ENCODE measurements around the gene ZMYM2.
A peak's percentile ranks its signal among the peaks of the same experiment; 100 is the strongest.

Gene ZMYM2

DNA sequence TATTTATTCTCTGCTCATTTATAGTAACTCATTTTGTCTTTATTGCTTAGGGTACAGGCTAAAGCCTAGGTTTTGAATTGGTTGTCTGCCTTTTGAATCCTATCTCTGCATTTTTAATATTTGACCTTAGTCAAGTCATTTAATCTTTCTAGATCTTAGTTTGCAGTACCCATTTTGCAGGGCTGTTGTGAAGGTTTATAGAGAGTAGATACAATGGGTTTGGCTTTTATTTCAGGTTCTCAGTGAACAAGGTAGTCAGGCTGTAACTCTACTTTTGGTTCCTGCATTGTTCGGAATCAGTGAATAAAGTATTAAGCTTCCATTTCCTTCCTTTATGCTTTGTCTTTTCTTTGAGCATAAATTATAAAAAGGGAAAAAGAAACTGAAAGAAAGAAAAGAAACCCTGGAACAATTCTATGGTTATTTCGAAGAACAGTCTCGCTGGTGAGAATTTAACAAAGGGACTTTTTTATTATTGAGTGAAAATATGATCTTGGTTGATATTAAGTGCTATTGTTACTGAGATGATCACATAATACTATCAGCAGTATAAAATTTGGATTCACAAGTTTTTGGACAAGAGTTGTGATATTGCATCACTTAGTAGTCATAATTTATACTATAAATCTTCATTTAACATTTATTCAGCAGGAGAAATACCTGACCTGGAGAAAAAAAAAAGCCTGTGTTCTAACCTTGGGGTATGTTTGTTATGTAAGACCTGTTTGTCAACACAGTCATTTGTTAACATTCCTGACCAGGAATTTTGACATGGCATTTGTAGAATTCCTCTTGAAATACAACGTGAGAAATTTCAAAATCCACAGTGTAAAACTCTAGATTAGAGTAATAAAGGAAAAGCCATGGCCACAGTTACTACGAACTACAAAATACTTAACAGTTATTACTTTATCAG, 91.3 kb downstream of the ZMYM2 start:
- no peak for FAIRE-seq

DNA sequence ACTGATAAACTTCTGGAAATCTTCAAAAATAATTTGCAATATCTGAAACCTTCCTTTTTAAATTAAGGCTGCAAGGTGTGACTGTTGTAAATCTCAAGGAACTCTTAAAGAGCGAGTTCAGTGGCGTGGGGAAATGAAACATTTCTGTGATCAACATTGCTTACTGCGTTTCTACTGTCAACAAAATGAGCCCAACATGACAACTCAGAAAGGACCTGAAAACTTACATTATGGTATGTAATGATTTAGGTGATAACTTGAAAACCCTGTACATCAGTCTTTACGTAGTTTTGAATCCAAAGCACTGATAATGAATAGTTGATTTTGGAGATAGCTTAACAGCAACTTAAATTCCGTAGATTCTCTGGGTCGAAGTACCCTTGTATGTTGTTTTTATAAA, 92.8 kb downstream of the ZMYM2 start:
- FAIRE-seq: no peak

DNA sequence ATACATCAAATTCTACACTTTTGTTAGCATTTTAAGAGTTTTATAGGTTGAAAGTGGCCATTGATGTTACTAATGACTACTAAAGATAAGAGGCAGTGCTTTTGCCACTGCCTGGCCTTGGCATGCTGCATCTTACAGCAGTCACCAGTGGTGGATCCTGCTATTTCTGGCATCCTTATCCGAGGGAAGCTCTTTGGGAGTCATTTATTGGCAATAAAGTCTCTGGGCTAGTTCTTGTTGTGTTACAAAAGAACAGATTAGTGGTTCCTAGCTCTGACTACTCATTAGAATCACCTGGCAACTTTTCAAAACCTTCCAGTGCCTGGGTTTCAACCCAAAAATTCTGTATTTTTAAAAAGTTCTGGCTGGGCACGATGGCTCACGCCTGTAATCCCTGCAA, 94.5 kb downstream of the ZMYM2 start:
- no peak for FAIRE-seq

DNA sequence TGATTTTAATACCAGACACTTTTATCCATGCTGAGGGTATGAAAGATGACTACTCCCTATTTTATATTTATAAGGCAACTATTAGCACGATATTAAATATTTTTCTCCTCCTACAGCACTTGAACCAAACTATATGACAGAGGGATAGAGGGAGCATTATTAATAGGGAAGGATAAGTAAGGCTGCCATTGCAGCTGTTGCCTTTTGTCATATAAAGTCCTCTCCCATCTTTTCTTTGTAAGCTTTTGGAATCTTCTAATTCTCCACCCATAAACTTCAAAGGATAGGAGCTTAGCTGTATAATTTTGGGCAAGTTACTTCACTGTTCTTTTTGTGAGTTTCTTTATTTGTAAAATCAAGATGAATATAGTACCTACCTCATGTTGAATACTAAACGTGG, 95.4 kb downstream of the ZMYM2 start:
- no peak for FAIRE-seq

DNA sequence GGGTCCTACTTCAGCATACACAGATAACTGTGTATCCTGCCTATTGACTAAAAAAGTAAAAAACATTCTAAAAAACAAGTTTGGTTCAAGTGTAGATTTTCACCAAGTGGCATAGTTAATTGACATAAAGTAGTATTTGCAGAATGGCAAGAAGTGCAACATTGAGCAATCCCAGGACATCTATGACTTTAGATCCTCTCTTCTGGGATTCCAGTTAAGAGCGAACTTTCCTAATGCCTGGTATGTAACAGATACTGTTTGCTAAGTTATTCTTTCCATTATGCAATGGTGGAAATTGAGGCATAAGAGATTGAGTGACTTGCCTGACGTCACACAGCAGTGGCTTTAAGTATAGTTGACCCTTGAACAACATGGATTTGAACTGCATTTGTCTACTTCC, 96.1 kb downstream of the ZMYM2 start:
- no peak for FAIRE-seq

DNA sequence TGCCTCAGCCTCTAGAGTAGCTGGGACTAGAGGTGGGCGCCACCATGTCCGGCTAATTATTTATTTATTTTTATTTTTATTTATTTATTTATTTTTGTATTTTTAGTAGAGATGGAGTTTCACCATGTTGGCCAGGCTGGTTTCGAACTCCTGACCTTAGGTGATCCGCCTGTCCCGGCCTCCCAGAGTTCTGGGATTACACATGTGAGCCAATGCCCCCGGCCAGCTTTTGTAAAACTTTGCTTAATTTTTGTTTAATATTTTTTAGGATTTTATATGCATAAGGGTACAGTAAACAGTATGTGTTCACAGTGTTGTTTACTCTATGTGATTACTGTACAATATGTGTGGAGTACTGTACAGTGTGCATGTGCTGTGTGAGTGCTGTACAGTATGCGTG, 98.7 kb downstream of the ZMYM2 start:
- FAIRE-seq: no peak

DNA sequence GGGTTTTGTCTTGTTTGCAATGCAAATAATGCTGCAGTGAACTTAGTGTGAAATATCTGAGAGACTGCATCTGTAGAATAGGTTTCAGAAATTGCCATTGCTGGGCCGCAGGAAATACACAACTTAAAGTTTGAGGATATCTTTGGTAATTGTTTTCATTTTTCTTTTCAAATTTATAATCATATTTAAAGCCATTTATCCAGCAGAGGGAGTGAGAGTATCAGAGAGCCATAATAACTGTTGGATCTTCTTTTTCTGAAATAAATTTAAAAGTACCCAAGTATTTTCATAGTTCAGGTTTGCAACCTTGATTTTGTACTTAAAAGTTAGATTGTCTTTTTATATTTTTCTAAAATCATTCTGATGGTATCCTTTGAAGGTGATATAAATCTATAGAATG, 99.4 kb downstream of the ZMYM2 start:
- FAIRE-seq: peak; percentile 72

DNA sequence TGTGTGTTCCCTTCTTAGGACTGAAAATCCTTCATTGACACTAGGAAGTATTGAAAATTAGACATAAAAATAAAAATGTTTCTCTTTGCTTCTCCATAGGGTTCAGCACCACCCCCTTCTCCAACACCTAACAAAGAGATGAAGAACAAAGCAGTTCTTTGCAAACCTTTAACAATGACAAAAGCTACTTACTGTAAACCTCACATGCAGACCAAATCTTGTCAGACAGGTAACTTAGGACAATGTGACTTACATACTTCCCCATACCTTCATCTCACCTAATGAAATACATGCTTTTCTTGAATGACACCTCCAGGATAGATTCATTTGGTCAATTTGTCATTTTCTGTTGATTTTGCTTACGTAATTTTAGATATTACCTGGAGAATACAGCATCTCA, 99.9 kb downstream of the ZMYM2 start:
- no peak for FAIRE-seq

DNA sequence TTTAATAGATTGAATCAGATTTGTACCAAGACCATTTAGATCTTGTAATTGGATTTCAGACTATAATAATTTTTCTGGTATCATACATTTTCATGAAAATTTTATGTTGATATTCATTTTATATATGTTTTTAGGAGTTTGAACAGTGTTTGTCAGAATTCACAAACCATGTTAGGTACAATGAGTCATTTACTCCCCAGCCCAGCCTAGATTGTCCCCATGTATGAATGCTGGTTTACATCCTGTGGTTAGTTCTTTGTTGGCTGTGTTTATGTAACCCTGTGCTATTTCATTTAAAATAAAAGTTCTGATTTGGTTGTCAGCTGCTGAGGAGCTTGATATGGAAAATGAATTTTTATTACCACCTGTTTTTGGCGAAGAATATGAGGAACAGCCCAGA, 105.6 kb downstream of the ZMYM2 start:
- no peak for FAIRE-seq

DNA sequence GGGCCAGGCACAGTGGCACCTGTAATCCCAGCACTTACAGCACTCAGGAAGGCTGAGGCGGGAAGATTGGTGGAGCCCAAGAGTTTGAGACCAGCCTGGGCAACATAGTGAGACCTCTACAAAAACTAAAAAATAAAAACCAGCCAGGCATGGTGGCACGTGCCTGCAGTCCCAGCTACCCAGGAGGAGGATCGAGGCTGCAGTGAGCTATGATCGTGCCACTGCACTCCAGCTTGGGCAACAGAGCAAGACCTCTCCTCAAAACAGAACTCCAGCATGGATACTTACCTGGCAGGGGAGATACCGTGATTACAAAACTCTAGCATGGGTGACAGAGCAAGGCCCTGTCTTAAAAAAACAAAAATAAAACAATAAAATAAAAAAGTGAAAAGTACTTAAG, 107.0 kb downstream of the ZMYM2 start:
- no peak for FAIRE-seq

DNA sequence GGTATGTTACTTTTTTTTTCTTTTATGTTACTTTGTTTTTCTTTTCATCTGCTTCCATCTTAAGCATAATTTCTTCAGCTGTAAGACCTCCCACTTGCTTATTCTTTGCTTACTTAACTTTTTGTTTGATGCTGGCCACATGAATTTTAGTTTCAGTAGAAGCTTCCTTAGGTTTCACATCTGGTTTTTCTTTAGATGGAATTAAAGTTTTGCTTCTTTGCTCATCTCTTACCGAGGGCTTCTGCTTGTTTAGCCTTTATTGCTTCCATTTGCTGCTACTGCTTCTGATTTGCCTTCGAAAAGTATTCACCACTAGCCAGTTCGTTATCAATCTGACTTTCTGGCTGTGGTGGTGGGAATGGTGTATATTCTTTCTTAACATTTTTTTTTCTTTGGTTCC, 111.4 kb downstream of the ZMYM2 start:
- FAIRE-seq: no peak

DNA sequence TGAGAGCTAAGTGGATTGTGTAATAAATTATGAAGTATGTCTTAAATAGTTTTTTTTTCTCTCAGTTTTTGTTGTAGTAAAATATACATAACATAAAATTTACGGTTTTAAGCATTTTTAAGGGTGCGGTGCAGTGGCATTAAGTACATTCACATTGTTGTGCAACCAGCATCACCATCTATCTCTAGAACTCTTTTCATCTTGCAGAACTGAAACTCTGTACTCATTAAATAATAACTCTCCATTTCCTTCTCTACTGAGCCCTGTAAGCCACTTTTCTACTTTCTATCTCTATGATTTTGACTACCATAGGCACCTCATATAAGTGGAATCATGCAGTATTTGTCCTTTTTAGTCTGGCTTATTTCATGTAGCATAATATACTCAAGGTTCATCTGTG, 115.2 kb downstream of the ZMYM2 start:
- FAIRE-seq: no peak

DNA sequence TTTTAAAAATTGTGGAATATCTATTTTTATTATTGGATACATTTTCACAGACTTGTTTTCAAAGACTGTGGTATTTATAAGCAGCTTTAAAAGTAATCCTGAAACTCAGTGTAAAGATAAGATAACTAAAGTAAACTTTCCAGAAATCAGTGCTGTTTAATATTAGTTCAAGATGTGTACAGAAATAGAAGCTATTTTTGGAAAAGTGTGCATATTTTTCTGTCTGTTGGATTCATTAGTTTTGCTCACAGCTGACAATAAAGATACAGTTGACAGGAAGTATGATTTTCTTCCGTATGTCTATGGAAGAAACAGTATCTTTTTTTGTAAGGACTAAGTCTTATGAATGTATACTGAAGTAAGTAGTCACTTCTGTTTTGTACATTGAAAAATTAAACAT, 116.4 kb downstream of the ZMYM2 start:
- peak; percentile 63 for FAIRE-seq

DNA sequence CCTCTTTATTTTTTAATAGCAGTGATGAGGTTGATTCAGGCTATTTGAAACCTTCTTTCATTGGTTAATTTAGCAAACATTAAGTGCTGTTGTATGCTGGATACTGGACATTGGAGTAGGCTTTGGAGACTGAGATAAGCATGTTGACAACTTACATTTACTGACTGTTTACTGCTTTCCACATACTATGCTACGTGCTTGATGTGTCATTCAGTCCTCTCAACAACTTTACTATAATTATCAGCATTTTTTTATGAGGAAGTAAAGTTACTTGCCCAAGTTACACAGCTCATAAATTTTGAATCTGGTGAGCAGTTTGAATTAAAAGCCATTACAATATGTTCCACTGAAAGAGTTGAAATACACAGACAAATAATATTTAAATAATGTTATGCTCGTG, 118.6 kb downstream of the ZMYM2 start:
- FAIRE-seq: no peak

DNA sequence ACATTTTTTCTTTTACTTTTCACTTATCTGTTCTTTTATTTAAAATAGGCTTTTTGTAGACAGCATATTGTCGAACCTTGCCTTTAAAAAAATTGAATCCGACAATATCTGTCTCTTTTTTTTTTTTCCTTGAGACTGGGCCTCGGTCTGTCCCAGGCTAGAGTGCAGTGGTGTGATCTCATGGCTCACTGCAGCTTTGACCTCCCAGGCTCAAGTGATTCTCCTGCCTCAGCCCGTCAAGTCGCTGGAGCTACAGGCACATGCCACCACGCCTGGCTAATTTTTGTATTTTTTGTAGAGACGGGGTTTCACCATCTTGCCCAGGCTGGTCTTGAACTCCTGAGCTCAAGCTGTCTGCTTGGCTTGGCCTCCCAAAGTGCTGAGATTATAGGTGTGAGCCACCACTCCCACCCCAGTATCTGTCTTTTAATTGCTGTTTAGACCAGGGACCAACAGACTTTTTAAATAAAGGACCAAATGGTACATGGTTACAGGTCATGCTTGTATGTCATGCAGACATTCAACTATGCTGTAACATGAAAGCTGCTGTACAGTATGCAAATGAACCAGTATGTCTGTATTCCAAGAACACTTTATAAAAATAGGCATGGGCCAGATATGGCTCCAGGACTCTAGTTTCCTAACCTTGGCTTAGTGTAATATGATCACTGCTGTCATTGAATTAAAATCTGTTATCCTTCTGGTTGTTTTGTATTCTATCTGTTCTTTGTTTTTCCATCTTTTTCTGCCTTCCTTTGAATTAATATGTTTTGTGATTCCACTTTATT, 122.0 kb downstream of the ZMYM2 start:
- no peak for FAIRE-seq

DNA sequence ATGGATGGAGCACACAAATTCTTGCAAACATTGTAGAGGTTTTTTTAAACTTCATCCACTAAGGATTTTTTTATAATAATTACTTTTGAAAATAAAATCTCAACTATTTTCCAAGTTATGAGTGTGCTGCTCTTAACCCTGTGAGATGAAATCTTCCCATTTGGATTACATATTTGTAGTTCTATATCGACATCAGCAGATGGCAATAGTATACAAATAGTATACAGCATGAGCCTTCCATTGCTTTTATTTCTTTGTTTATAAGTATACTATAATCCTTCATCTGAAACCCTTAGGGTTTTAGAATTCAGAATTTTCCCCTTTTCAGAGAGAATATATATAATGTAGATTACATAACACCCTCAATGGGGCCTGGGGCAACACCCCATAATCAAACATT, 131.8 kb downstream of the ZMYM2 start:
- FAIRE-seq: peak; percentile 19

DNA sequence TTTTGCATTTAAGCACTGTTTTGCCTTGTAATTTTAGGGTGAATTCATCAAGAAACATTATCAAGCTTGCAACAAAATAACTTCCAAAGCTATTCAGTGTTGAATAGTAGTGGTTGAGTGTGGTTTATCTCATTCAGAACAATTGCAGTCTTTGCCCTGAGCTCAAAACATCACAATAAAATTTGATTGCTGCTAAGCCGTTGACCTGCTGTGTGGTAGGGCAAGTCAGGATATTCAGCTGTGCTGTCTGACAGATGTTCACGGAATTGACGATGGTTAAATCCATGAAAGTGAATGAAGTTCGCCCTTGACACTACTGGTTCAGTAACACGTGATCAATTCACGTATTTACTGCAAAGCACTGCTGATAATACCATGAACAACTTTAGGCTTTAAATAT, 135.4 kb downstream of the ZMYM2 start:
- FAIRE-seq: no peak

DNA sequence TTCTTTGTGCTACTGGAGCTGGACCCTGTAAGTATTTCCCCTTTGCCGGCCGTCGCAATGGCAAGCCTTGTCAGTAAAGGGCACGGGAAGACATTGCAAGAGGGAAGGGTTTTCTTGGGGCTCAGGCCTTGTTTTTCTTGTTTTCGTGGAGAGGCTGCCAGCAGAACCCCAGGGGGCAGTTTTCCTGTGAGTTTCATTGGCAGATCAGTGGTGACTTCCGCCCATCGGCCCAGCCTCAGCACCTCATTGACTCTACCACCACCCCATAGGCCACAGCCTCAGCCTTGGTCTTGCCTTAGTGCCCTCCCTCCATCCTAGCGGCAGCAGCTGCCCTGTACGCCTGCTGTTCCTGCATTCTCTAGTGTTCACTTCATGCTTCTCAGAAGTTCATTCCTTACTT, 140.8 kb downstream of the ZMYM2 start:
- FAIRE-seq: no peak

DNA sequence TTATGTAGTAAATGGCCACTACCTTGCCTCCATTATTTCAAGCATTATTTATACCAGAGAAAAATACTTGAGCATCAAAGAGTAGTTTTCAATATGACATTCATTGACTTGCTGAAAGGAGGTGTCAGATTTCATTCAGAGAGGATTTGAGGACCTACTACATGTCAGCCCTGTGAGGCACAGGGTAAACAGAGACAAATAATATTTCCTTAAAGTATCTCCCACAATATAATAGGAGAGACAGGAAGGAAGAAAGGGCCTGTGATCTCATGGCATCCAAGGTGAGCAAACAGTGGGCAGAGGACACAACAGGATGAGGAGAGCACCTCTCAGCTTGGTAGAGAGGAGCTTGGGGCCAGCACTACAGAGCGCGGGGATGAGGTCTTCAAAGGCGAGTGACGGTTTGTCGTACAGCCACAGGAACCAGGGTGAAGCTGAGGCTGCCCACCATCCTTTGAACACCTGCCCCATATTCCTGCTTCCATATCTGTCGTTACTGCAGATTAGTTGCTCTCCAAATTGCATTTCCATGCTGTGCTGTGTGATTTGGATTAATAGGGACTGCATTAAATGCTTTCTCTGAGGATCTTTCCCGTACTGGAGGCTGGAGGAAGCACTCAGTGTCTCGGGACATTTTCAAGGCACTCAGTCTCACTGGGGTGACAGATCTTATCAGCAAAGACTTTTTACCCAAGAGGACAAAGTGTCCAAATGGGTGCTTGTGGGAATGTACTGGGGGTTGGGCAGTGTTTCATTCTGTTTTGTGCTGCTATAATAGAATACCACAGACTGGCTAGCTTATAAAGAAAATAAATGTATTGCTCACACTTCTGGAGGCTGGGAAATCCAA, 143.2 kb downstream of the ZMYM2 start:
- FAIRE-seq: no peak

DNA sequence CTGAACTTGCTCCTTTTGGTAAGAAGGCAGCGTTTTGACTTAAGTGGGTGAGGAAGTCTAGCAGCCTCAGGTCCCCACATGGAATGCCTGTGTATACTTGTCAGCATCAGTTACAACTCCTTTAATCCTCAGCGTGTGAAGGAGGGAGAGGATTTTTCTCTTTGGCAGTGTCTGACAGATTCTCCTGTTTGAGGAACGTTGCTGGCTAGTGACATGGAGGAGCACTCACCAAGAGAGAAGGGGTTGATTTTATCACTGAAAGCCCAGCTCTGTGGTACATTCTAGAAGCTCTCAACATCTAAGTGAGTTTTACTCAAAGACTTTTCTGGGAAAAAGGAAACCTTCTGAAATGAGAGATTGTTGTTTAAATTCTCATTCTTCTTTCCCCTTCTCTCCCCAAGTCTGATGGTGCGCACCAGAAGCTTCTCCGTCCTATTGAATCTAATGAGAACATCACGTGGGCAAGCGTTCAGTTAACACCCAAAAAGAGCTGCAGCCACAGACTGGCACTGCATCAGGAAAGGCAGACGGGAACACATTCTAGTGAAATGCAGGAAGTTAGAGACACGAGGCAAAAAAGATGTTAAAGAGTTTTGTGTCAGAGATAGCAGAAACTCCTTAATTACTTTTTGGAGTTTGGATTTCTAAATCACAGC, 144.1 kb downstream of the ZMYM2 start:
- no peak for FAIRE-seq

DNA sequence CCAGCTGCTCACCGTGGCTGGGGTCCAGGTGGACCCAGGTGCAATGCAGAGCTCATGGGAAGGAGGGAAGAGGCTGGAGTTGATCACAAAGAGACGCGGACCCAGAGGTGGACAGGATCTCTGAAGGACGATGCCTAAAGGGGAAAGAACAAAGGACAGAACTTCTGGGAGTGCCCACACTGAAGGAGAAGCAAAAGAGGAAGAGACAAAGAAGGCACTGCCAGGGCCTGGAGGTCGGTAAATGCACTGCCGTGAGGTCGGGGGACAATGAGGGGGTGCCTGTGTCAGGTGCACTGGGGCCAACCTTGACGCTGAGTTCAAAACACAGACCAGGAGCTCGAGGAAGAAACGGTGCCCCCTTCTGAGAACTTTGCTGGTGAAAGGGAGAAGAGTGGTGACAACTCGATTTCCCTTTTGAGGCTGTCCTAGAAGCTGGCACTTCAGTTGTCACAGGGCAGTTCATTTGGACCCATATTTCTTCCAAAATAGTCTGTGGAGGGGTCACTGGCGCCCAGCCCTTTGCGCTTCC, 146.7 kb downstream of the ZMYM2 start:
- no peak for FAIRE-seq

DNA sequence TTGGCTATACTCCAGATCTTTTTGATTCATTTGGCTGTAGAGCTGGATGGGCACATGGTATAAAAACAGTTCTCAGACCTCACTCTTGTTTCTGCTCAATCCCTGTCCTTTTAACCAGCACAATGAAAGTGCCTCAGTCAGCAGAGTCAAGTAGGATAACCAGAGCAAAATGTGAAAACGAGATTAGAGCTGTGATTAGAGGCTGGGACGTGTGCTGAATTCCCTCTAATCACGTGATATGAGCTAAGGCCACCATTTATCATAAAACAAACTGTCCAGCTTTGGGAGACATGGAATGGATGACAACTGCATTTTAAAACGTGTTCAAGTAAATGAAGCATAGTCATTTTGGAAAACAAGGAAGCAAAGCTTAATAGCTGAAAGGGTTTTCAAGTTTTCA, 148.2 kb downstream of the ZMYM2 start:
- no peak for FAIRE-seq

DNA sequence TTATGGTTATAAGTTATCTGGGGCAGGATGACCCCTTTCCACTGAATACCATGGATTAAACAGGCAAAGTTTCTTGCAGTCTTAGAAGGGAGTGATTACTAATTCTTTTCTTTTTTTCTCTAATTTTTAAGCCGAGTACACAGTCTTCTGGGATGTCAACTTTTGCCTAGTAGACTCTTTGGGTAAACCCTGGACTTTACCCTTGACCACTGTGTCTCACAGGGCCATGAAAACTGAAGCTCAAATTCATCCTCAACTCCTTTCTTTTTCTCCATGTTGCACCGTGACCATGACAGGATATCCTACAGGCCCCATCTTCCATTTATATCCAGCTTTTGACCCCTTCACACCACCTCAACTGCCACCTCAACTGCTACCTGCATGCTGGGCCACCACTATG, 150.5 kb downstream of the ZMYM2 start:
- no peak for FAIRE-seq
